Thyroid gland (tissue), 4 donors: Measurements from ENCODE around the gene ELL2. TPM values are rescaled to one million over a fixed set of nuclear protein-coding genes. Genes with fewer than 3 reads are reported as not detected.

Source experiments
- DNase-seq, 2 donors: peaks; one replicate each; pipeline ENCODE4 v3.0.0-alpha.2; 2019
- H3K27ac ChIP-seq, 3 donors: fragments of 200-600 bp; sonication (generic); 1 replicate in 2 of 3; 2 replicates in 1 of 3; pipeline ENCODE4 v1.5.1; 2016 to 2019; ENCODE audit warnings: mild to moderate bottlenecking in 1 of 3, moderate library complexity in 1 of 3
- H3K27me3 ChIP-seq: fragments of 200-600 bp; sonication (generic); one replicate; pipeline ENCODE4 v1.5.1; 2019
- H3K36me3 ChIP-seq, 2 donors: fragments of 200-600 bp; sonication (generic); one replicate each; pipeline ENCODE4 v1.5.1; 2016 to 2019
- H3K4me1 ChIP-seq, 2 donors: fragments of 200-600 bp; sonication (generic); one replicate each; pipeline ENCODE4 v1.5.1; 2017 to 2019
- H3K4me3 ChIP-seq, 3 donors: fragments of 200-600 bp; sonication (generic); replicated peaks in 1 of 3; 1 replicate in 2 of 3; 2 replicates in 1 of 3; pipeline ENCODE4 v1.5.1; 2016; ENCODE audit warnings: mild to moderate bottlenecking in 1 of 3
- H3K9me3 ChIP-seq: fragments of 200-600 bp; sonication (generic); one replicate; pipeline ENCODE4 v1.5.1; 2017
- POLR2A ChIP-seq, 2 donors: fragments of 450-650 bp; IDR thresholded peaks; one replicate each; pipeline ENCODE4 v1.6.1; 2017; ENCODE audit warnings: antibody characterized with exemption in 2 of 2, mild to moderate bottlenecking in 2 of 2, moderate library complexity in 1 of 2
- WGBS, 2 donors: methylation state at CpG; one replicate each; pipeline ENCODE4 v1.1.5; 2017; 5-methylcytosine and 5-hydroxymethylcytosine counted together
- intact Hi-C: fragments of 100-400 bp; cut with DNase I; formaldehyde crosslinking; loops from one replicate; pipeline ENCODE4 v1.15.1; 2023
- total RNA-seq, 4 donors: library from RNA; depleted of rRNA; stranded (reverse); fragments of >200 nt; gene quantifications; one replicate each; pipeline ENCODE4 v1.2.3, GENCODE V29; 2016
- TF ChIP-seq, protein P1 (sequence below), 6 experiments: fragments of 200-600 bp in 3 of 6; fragments of 450-650 bp in 3 of 6; sonication (generic) in 3 of 6; IDR thresholded peaks; one replicate each; pipeline ENCODE4 v1.5.1; 2016 to 2019; ENCODE audit warnings: antibody characterized with exemption in 6 of 6, mild to moderate bottlenecking in 2 of 6, inconsistent platforms in 1 of 6, moderate library complexity in 1 of 6

Gene ELL2
- total RNA-seq, 4 donors from 2014 or later, result 56.1 to 80.2 (median 69.6) TPM

- H3K27ac ChIP-seq, result no peak overlapping the region
- H3K4me1 ChIP-seq, result no peaks in the 10 kb centered on the region
- no peaks in the 10 kb centered on the region for H3K36me3 ChIP-seq
- no peak overlapping the region for H3K4me3 ChIP-seq
- intact Hi-C loops, result no loop called here
- H3K27me3 ChIP-seq, result no peaks in the 10 kb centered on the region
- no peak for DNase-seq
- H3K9me3 ChIP-seq, result no peaks in the 10 kb centered on the region
- TF ChIP-seq POLR2A (IDR thresholded peaks at IDR 0.05), result no peak
- TF ChIP-seq, protein P1, sequence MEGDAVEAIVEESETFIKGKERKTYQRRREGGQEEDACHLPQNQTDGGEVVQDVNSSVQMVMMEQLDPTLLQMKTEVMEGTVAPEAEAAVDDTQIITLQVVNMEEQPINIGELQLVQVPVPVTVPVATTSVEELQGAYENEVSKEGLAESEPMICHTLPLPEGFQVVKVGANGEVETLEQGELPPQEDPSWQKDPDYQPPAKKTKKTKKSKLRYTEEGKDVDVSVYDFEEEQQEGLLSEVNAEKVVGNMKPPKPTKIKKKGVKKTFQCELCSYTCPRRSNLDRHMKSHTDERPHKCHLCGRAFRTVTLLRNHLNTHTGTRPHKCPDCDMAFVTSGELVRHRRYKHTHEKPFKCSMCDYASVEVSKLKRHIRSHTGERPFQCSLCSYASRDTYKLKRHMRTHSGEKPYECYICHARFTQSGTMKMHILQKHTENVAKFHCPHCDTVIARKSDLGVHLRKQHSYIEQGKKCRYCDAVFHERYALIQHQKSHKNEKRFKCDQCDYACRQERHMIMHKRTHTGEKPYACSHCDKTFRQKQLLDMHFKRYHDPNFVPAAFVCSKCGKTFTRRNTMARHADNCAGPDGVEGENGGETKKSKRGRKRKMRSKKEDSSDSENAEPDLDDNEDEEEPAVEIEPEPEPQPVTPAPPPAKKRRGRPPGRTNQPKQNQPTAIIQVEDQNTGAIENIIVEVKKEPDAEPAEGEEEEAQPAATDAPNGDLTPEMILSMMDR (IDR thresholded peaks at IDR 0.05), result no peak
These were observed 10.5 kb upstream of the ELL2 start for GRCh38 chr5:95972196-95972595.

DNA sequence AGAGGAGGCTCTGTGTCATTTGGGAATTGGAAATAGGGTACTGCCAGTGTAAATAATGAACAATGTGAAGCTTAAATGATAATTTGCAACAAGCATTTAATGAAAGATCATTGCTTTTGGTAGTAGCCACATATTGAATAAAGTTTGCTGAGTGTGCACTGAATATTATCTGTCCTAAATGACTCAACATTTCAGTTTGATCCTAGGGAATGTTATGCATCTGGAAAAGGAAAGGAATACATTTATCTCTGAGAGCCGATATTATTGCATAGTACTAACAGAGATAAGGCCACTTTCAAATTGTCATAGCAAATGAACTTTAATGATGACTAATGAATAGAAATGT, 8.7 kb upstream of the ELL2 start:
- H3K9me3 ChIP-seq, result no peaks in the 10 kb centered on the region
- no peaks in the 10 kb centered on the region for H3K27me3 ChIP-seq
- H3K36me3 ChIP-seq, result no peaks in the 10 kb centered on the region
- H3K4me1 ChIP-seq, result no peaks in the 10 kb centered on the region
- H3K4me3 ChIP-seq, result no peak overlapping the region
- WGBS, 2 donors, result 86 to 89% methylated on average over 1 of the region's 1 CpG
- TF ChIP-seq, protein P1 (IDR thresholded peaks at IDR 0.05), result no peak
- no peak for TF ChIP-seq POLR2A (IDR thresholded peaks at IDR 0.05)
- H3K27ac ChIP-seq, result no peak overlapping the region
- no peak for DNase-seq
- intact Hi-C loops, result no loop called here

GRCh38 chr5:95969651-95970358, 8.2 kb upstream of the ELL2 start:
- H3K27ac ChIP-seq, result no peak overlapping the region
- no peak overlapping the region for H3K4me3 ChIP-seq
- H3K9me3 ChIP-seq, result no peaks in the 10 kb centered on the region
- no peaks in the 10 kb centered on the region for H3K4me1 ChIP-seq
- intact Hi-C loops, result loop anchor here (10.0 kb wide), 1 partner anchor 365 kb away; no protein-coding TSS in a partner anchor
- WGBS, 2 donors, result 91 to 94% methylated on average over 5 of the region's 5 CpGs
- H3K27me3 ChIP-seq, result no peaks in the 10 kb centered on the region
- TF ChIP-seq, protein P1 (IDR thresholded peaks at IDR 0.05), result no peak
- no peak for TF ChIP-seq POLR2A (IDR thresholded peaks at IDR 0.05)
- no peak for DNase-seq
- H3K36me3 ChIP-seq, result no peaks in the 10 kb centered on the region

DNA sequence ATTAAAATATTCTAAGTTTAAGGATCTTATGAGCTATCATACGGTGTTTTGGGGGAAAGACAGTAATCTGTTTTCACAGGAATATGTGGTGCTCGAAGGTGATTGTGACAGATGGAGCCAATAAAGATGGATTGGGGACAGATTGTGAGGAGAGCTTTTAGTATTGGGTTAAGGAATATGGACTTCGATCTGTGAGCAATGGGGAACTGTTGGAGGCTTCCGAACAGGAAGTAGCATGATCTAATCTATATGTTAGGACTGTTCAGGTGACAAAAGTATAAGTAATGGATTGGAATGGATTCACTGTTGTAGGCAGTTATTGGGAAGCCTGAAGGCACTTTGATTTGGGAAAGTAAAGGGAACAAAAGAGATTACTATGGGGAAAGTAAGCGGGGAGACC, 7.4 kb upstream of the ELL2 start:
- TF ChIP-seq, protein P1 (IDR thresholded peaks at IDR 0.05), result no peak
- TF ChIP-seq POLR2A (IDR thresholded peaks at IDR 0.05), result no peak
- no peak overlapping the region for H3K4me3 ChIP-seq
- H3K27me3 ChIP-seq, result no peaks in the 10 kb centered on the region
- intact Hi-C loops, result loop anchor here (10.0 kb wide), 1 partner anchor 366 kb away; no protein-coding TSS in a partner anchor
- no peak overlapping the region for H3K27ac ChIP-seq
- DNase-seq, result no peak
- no peaks in the 10 kb centered on the region for H3K36me3 ChIP-seq
- H3K9me3 ChIP-seq, result no peaks in the 10 kb centered on the region
- 94 to 95% methylated on average over 5 of the region's 5 CpGs for WGBS, 2 donors
- no peaks in the 10 kb centered on the region for H3K4me1 ChIP-seq

DNA sequence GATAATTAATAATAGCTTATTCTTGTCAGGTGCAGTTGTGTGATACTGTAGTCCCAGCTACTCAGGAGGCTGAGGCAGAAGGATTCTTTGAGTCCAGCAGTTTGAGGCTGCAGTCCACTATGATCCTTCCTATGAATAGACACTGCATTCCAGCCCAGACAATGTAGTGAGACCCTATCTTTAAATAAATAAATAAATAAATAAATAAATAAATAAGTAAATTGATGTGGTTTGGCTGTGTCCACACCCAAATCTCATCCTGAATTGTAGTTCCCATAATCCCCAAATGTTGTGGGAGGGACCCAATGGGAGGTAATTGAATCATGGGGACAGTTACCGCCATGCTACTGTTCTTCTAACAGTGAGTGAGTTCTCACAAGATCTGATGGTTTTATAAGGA, 5.6 kb upstream of the ELL2 start:
- WGBS, 2 donors, result 90 to 96% methylated on average over 1 of the region's 1 CpG
- intact Hi-C loops, result loop anchor here (10.0 kb wide), 1 partner anchor 368 kb away; no protein-coding TSS in a partner anchor
- TF ChIP-seq, protein P1 (IDR thresholded peaks at IDR 0.05), result no peak
- no peak for TF ChIP-seq POLR2A (IDR thresholded peaks at IDR 0.05)
- Histone ChIP-seq H3K27ac (no peak overlapping the region), H3K4me3 (no peak overlapping the region), H3K4me1 (peaks cover 0 to 6% of the 10 kb centered on the region in 2 donors), H3K27me3 (no peaks in the 10 kb centered on the region), H3K9me3 (no peaks in the 10 kb centered on the region), H3K36me3 (no peaks in the 10 kb centered on the region)
- no peak for DNase-seq
